ENCODE data around the gene RAP1B.
"Not testable (repeated sequence)": the region's sequence is repeated elsewhere in the genome, so short reads cannot be mapped to it uniquely, and the experiment has no call there.

RAP1B gene

GRCh38 chr12:68636268-68636667 is 25.6 kb downstream of the RAP1B start:
- no peak for DNase-seq (ENCODE audit: low read depth)

DNA sequence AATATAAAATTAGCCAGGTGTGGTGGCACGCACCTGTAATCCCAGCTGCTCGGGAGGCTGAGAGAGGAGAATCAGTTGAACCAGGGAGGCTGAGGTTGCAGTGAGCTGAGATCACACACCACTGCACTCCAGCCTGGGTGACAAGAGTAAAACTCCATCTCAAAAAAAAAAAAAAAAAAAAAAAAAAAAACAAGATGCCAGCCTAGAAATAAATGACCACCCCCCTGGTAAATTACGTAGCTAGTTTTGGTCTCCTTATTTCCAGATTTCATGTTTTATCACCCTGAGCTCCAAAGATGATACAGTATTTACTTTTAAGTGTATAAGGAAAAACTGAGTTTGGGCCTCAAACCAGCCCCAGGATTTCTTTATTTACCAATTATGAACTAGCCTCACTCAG is 26.7 kb downstream of the RAP1B start:
- DNase-seq (ENCODE audit: low read depth) = not testable (repeated sequence)

- no peak for DNase-seq (ENCODE audit: low read depth)
Observed at GRCh38 chr12:68638171-68638570, 27.5 kb downstream of the RAP1B start.

- DNase-seq (ENCODE audit: low read depth) = no peak
Observed at GRCh38 chr12:68638721-68639395, 28.2 kb downstream of the RAP1B start.

DNA sequence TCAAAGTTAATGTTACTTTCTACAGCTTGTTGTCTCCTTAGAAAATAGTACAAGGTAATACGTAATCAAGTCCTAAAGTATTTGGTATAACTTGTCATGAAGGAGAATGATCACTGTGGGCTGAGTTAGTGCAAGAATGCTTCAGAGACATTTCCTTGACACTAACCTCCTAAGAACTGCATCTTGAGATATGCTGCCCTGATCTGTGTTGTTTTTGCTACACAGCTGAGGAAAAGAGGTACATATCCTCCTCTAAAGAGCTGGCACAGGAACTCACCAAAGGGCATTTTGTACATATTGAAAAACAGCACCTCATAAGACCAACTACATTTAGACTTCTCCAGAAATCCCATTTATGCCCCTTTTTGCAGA is 28.7 kb downstream of the RAP1B start:
- DNase-seq (ENCODE audit: low read depth) = no peak

GRCh38 chr12:68641138-68641537 is 30.4 kb downstream of the RAP1B start:
- peak; percentile 18 for DNase-seq (ENCODE audit: low read depth)

- no peak for DNase-seq (ENCODE audit: low read depth)
Observed at GRCh38 chr12:68646484-68646883, 35.8 kb downstream of the RAP1B start.

- DNase-seq (ENCODE audit: low read depth) = no peak
Observed at GRCh38 chr12:68647507-68647906, 36.8 kb downstream of the RAP1B start.

GRCh38 chr12:68648179-68648578 is 37.5 kb downstream of the RAP1B start:
- DNase-seq (ENCODE audit: low read depth) = no peak

- DNase-seq (ENCODE audit: low read depth) = no peak
Observed at GRCh38 chr12:68665016-68665569, 54.4 kb downstream of the RAP1B start.

DNA sequence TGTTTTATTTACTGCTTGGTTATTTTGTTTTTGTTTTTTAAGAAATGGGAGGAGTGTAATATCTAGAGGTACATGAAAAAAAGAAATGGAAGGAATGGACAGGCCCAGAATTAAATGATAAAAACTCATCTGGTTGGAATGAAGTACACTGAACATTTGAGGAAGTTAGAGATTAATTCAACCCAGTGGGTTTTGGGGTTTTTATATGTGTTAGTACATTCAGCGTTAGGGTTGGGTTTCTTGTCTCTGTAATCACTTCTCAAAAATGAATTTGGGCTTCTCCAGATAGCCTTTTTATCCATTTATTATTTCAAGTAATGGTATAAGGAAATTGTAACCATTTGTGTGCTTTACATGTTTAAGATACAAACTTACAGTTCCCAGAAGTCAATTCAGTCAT is 56.6 kb downstream of the RAP1B start:
- DNase-seq (ENCODE audit: low read depth) = no peak

DNA sequence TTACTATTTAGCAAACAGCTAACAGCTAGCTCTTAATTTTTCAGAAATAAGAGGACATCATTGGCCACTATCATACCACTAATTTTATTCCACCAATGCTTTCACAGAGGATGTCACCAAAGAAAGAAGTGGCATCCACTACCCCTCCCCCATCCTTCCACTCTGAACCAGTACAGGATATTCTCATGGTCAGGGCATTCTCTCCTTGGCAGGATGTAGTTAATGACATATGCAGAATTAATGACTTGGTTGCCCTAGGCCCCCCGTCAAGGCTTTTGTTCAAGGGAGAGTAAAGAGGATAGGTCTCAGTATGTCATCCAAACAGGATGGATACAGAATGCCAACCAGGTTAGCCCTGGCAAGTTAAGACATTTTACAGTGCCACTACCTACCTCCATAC is 57.2 kb downstream of the RAP1B start:
- DNase-seq (ENCODE audit: low read depth) = no peak

- DNase-seq (ENCODE audit: low read depth) = no peak
Observed at GRCh38 chr12:68671179-68671578, 60.5 kb downstream of the RAP1B start.

DNA sequence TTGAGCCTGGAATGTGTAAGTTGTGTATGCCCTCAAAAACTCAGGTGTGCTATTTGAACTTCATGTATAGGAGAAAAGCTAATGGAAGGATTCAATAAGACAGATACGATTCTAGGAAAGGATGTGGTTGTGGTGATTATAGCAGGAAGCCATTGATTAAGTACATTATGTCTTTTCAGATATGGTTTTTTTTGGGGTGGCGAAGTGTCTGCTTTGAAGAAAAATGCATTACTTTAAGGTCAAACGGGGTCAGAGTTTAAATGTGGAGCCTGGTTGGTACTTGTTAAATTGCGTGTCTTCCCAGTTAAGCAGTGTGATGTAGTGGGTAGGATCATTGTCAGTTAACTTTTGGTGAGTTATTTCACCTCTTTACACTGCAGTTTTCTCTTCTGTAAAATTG is 63.1 kb downstream of the RAP1B start:
- no peak for DNase-seq (ENCODE audit: low read depth)

GRCh38 chr12:68674376-68674775 is 63.7 kb downstream of the RAP1B start:
- DNase-seq (ENCODE audit: low read depth) = no peak

DNA sequence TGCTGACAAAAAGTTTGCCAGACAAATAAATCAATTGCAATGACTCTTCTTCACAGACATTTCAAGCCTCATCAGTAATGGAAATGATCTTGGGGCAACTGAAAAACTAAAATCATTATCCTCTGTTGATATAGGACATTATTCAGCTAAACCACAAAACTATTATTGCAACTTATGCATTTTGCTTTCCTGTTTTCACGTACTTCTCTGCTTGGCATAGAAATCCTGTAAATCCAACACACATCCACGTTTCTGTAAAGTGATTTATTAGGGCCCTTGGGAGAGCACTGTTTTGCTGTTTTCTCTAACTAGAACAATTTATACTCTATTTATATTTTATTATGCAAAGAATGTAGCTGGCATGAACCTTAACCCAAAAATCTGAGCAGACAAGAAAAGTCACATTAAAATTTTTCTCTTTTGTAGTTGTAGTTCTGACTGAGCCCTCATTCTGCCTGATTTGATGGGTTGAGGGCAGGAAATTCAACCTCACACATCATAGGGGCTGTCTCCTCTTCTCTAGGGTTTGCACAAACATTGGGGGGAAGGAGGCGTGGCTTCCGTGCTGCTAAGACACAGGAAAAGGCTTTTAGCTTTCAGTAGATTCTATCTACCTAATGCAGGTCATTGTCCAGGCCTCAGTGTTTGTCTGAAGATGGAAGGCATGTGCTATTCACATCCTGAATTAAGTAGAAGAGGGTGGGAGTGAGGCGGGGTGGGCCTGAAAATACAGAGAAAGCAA is 64.6 kb downstream of the RAP1B start:
- peak; percentile 53 for DNase-seq (ENCODE audit: low read depth)

DNA sequence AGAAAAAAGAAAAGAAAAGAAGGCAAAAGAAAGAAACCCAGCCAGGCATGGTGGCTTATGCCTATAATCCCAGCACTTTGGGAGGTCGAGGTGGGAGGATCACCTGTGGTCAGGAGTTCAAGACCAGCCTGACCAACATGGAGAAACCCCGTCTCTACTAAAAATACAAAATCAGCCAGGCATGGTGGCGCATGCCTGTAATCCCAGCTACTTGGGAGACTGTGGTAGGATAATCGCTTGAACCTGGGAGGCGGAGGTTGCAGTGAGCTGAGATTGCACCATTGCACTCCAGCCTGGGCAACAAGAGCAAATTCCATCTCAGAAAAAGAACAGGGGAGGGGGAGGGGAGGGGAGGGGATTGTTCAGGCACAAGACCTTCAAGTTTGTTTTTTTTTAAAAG is 66.2 kb downstream of the RAP1B start:
- not testable (repeated sequence) for DNase-seq (ENCODE audit: low read depth)

DNA sequence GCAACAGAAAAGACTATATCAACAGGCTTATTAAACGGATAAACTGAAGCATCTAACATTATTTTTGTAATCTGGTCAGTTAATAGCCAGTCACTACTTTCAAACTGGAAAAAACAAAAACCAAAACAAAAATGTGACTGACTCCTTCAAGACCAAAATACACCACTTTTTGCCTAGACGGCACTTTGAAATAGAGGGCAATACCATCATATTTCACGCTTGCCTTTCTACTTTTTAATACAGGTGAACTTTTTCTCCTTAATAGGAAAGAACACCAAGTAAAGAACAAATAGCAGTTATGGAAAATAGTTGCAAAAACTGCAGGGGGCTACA is 75.5 kb downstream of the RAP1B start:
- no peak for DNase-seq (ENCODE audit: low read depth)

DNA sequence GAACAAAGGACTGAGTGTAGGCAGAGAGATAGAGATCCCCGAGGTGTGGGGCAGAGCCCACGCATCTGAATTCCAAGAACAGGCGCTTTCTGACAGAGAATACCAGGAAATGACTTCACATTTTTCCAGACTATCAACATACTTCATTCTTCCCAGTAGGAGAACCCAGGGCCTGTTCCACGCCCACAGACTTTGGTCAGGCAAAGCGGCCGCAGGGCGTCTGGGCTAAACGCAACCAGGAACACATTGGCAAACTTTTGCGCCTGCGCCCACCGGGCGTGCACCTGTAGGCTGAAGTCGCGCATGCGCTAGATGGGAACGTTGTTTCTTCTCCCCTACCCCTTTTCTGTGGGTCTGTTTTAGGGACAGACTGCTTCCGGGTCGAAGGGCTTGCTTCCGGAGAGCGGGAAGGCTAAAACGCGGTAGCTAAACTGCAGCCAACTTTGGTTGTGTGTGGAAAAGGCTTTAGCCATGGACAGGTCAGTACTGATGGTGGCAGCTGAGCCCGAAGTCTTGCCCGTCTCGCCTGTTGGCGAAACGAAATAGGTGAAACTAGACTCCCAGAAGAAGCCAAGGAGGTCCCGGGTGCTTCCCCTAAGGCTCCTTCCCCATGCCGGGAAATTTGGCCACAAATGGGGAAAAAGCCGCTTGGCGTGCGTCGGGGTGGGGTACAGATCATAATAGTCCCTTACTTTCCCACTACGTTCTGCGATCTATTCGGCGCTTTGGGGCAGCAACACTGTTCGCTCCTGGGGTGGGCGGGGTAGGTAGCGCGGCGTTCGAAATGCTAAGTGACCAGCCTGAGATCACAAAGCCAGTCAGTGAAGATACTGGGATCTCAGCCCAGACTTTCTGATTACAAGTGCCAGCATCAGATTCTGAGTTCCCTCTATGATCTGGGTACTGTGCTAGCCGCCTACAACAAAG is 76.2 kb downstream of the RAP1B start, which contains the start of gene NUP107:
Gene NUP107 (plus strand): TSS at position 384 of the 927 bp plus-strand sequence. CDS start 88 bp downstream, at position 472.
- DNase-seq (ENCODE audit: low read depth) = peak; percentile 97

GRCh38 chr12:68695454-68695853 is 84.8 kb downstream of the RAP1B start:
- DNase-seq (ENCODE audit: low read depth) = no peak

DNA sequence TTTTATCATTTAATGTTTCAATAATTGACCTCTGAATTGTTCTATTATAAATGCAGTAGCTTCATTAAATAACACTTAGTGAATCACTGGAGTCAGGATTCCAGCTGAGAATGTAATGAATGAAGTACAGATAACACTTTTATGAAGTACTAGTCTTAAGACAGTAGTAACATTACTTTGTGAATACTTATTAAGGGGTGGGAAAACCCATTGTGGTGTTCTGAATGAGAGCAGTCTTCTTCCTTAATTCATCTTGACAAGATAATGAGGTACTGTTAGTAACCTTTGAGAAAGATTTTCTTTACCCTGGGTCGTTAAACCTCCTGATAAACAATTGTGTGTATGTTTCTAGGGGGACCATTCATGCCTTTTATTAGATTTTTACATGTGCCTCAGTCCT is 88.8 kb downstream of the RAP1B start:
- DNase-seq (ENCODE audit: low read depth) = no peak
